ENCODE results near the gene CUL5. TPM values are rescaled to one million over a fixed set of nuclear protein-coding genes. Genes with fewer than 3 reads are reported as not detected.

CUL5 gene
- total RNA-seq, 6 donors from 2014 or later, result 12.5 to 35.5 (median 24.1) TPM

DNA sequence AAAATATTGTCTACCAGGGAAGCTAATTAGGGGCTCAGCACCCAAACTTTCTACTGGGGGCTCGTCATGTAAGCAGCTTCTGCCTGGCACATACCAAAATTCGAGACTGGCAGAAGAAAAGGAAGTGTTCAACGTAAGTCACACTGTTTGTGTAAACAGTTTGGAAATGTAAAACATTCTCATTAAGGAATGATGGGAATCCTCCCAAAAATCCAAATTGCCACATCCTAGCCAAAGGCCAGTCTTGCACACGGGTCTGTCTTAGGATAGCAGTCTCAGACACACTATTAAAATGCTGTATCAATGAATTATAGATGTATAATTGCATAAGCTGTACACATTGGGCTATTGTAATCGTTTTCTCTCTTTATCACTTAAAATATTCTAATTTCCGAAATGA, 28.9 kb downstream of the CUL5 start:
- H3K4me3 ChIP-seq, result no peak overlapping the region
- no peaks in the 10 kb centered on the region for H3K9me3 ChIP-seq
- H3K27ac ChIP-seq, result peak overlapping the region in 1 of 4 donors; percentile 45
- H3K4me1 ChIP-seq, result peaks cover 0 to 21% (median 7%) of the 10 kb centered on the region in 4 donors
- no peaks in the 10 kb centered on the region for H3K27me3 ChIP-seq
- DNase-seq, result no peak
- 59 to 69% methylated on average over 6 of the region's 6 CpGs for WGBS, 2 donors
- TF ChIP-seq EP300 (IDR thresholded peaks at IDR 0.05) (no peak), POLR2A (IDR thresholded peaks at IDR 0.05) (no peak), POLR2AphosphoS5 (IDR thresholded peaks at IDR 0.05) (no peak)
- TF ChIP-seq, protein P1, sequence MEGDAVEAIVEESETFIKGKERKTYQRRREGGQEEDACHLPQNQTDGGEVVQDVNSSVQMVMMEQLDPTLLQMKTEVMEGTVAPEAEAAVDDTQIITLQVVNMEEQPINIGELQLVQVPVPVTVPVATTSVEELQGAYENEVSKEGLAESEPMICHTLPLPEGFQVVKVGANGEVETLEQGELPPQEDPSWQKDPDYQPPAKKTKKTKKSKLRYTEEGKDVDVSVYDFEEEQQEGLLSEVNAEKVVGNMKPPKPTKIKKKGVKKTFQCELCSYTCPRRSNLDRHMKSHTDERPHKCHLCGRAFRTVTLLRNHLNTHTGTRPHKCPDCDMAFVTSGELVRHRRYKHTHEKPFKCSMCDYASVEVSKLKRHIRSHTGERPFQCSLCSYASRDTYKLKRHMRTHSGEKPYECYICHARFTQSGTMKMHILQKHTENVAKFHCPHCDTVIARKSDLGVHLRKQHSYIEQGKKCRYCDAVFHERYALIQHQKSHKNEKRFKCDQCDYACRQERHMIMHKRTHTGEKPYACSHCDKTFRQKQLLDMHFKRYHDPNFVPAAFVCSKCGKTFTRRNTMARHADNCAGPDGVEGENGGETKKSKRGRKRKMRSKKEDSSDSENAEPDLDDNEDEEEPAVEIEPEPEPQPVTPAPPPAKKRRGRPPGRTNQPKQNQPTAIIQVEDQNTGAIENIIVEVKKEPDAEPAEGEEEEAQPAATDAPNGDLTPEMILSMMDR (IDR thresholded peaks at IDR 0.05), result no peak
- H3K36me3 ChIP-seq, result peaks cover 0 to 35% (median 4%) of the 10 kb centered on the region in 4 donors
- ATAC-seq (ENCODE audit: low FRiP score in 2 of 2), result no peak

DNA sequence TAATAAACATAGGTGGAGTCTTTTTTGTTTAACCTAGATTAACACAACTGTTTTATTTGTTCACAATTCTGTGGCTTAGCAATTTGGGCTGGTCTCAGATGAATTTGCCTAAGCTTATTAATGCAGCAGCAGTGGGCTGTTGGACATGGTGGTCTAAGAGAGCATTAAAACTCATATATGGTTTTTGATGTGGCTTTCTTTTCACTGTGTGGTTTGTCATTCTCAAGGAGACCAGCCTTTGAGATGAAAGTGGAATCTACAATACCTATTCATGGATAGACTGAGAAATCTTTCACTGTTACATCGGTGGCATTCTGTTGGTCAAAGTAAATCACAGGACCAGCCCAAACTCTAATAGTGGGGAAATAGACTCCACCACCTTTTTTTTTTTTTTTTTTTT, 39.6 kb downstream of the CUL5 start:
- Histone ChIP-seq H3K4me3 (no peak overlapping the region), H3K9me3 (no peaks in the 10 kb centered on the region), H3K27me3 (no peaks in the 10 kb centered on the region), H3K27ac (no peak overlapping the region), H3K4me1 (no peaks in the 10 kb centered on the region), H3K36me3 (peaks cover 0 to 60% (median 22%) of the 10 kb centered on the region in 4 donors)
- WGBS, 2 donors, result 100% methylated on average over 1 of the region's 1 CpG
- DNase-seq, result no peak
- ATAC-seq (ENCODE audit: low FRiP score in 2 of 2), result no peak
- TF ChIP-seq, protein P1 (IDR thresholded peaks at IDR 0.05), result no peak
- no peak for TF ChIP-seq POLR2A (IDR thresholded peaks at IDR 0.05)
- TF ChIP-seq POLR2AphosphoS5 (IDR thresholded peaks at IDR 0.05), result no peak
- TF ChIP-seq EP300 (IDR thresholded peaks at IDR 0.05), result no peak

DNA sequence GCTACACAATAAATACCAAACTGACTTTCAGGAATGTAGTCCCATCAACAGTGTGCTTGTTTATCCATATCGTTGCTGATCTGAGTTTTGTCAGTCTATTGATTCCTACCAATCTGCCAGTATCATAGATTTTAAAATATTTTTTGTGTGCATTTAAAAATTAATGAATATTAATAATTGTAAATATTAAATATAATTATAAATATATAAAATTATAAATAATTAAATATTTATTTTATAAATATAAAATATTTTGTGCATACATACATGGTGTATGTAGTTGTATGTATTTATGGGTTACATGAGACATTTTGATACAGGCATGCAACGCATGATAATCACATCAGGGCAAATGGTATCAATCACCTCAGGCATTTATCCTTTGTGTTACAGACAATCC, 53.6 kb downstream of the CUL5 start:
- Histone ChIP-seq H3K36me3 (peaks cover 3 to 76% (median 5%) of the 10 kb centered on the region in 4 donors), H3K9me3 (no peaks in the 10 kb centered on the region), H3K4me3 (no peak overlapping the region), H3K4me1 (no peaks in the 10 kb centered on the region), H3K27me3 (no peaks in the 10 kb centered on the region), H3K27ac (no peak overlapping the region)
- no peak for TF ChIP-seq POLR2AphosphoS5 (IDR thresholded peaks at IDR 0.05)
- TF ChIP-seq POLR2A (IDR thresholded peaks at IDR 0.05), result no peak
- TF ChIP-seq, protein P1 (IDR thresholded peaks at IDR 0.05), result no peak
- TF ChIP-seq EP300 (IDR thresholded peaks at IDR 0.05), result no peak
- WGBS, 2 donors, result 97 to 98% methylated on average over 2 of the region's 2 CpGs
- ATAC-seq (ENCODE audit: low FRiP score in 2 of 2), result no peak
- no peak for DNase-seq

DNA sequence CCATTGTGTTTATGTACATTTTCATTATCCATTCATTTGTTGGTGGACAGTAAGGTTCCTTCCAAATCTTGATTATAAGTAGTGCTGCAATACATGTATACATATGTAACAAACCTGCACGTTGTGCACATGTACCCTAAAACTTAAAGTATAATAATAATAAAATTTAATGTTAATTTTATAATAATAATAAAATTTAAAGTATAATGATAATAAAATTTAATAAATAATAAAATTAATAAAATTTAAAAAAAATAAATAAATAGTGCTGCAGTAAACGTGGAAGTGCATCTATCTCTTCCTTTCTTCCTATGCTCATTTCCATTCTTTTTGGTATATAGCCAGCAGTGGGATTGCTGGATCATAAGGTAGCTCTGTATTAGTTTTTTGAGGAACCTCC, 54.7 kb downstream of the CUL5 start:
- no peaks in the 10 kb centered on the region for H3K4me1 ChIP-seq
- H3K4me3 ChIP-seq, result no peak overlapping the region
- peaks cover 0 to 78% (median 4%) of the 10 kb centered on the region in 4 donors for H3K36me3 ChIP-seq
- TF ChIP-seq, protein P1 (IDR thresholded peaks at IDR 0.05), result no peak
- TF ChIP-seq POLR2A (IDR thresholded peaks at IDR 0.05) (no peak), POLR2AphosphoS5 (IDR thresholded peaks at IDR 0.05) (no peak), EP300 (IDR thresholded peaks at IDR 0.05) (no peak)
- no peak overlapping the region for H3K27ac ChIP-seq
- H3K27me3 ChIP-seq, result no peaks in the 10 kb centered on the region
- DNase-seq (no peak), ATAC-seq (ENCODE audit: low FRiP score in 2 of 2) (no peak)
- WGBS, 2 donors, result 97 to 98% methylated on average over 2 of the region's 2 CpGs
- H3K9me3 ChIP-seq, result no peaks in the 10 kb centered on the region

DNA sequence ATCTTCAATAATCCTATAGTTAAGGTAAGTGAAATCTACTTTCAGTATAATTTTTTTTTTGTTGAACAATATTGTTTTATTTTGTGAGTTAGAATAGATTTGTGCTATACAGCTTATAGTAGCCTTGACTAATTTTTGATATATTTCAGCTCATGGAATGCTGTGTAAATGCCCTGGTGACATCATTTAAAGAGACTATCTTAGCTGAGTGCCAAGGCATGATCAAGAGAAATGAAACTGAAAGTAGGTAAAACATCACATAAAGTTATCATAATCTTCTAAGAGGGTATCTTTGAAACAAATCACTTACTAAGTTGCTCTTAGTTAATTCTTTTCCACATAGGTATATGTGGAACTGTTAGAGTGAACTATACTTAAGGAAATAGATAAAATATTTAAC, 61.2 kb downstream of the CUL5 start:
- no peak for DNase-seq
- Histone ChIP-seq H3K4me3 (no peak overlapping the region), H3K9me3 (no peaks in the 10 kb centered on the region), H3K36me3 (peaks cover 0 to 68% (median 4%) of the 10 kb centered on the region in 4 donors), H3K27ac (no peak overlapping the region), H3K27me3 (no peaks in the 10 kb centered on the region), H3K4me1 (peaks cover 0 to 9% (median 2%) of the 10 kb centered on the region in 4 donors)
- TF ChIP-seq, protein P1 (IDR thresholded peaks at IDR 0.05), result no peak
- TF ChIP-seq POLR2AphosphoS5 (IDR thresholded peaks at IDR 0.05) (no peak), POLR2A (IDR thresholded peaks at IDR 0.05) (no peak), EP300 (IDR thresholded peaks at IDR 0.05) (no peak)
- ATAC-seq (ENCODE audit: low FRiP score in 2 of 2), result peak in 1 of 2 donors; percentile 6
